AG08395 (cell line): ENCODE results near the gene RNU1-2.
"Not testable (repeated sequence)": the region's sequence is repeated elsewhere in the genome, so short reads cannot be mapped to it uniquely, and the experiment has no call there.

Experiments
- DNase-seq: peaks from one replicate; pipeline ENCODE4 v3.0.0; 2012; ENCODE audit warnings: mixed read lengths, low spot score

Gene RNU1-2

GRCh38 chr1:16907870-16908758 is 12.3 kb downstream of the RNU1-2 start:
- no peak for DNase-seq

GRCh38 chr1:16911851-16912721 is 16.3 kb downstream of the RNU1-2 start:
- not testable (repeated sequence) for DNase-seq

GRCh38 chr1:16912742-16913141 is 17.0 kb downstream of the RNU1-2 start:
- not testable (repeated sequence) for DNase-seq

- DNase-seq: no peak
Observed at GRCh38 chr1:16913181-16913832, 17.5 kb downstream of the RNU1-2 start.

- DNase-seq: peak; percentile 96
Observed at GRCh38 chr1:16913833-16914662, 18.3 kb downstream of the RNU1-2 start.

GRCh38 chr1:16914928-16915626 is 19.3 kb downstream of the RNU1-2 start:
- DNase-seq: not testable (repeated sequence)

- DNase-seq: no peak
Observed at GRCh38 chr1:16915627-16915973, 19.8 kb downstream of the RNU1-2 start.

- not testable (repeated sequence) for DNase-seq
Observed at GRCh38 chr1:16916036-16916880, 20.5 kb downstream of the RNU1-2 start.

GRCh38 chr1:16918371-16918770 is 22.6 kb downstream of the RNU1-2 start:
- no peak for DNase-seq

GRCh38 chr1:16918936-16919665 is 23.3 kb downstream of the RNU1-2 start:
- DNase-seq: not testable (repeated sequence)

- no peak for DNase-seq
Observed at GRCh38 chr1:16920951-16921350, 25.2 kb downstream of the RNU1-2 start.

- no peak for DNase-seq
Observed at GRCh38 chr1:16921391-16922185, 25.8 kb downstream of the RNU1-2 start, which contains the start of gene CROCC. TSS of gene CROCC (plus strand) at chr1:16921931. CDS start at chr1:16922019, 88 bp downstream.

- no peak for DNase-seq
Observed at GRCh38 chr1:16922466-16922865, 26.7 kb downstream of the RNU1-2 start.

- no peak for DNase-seq
Observed at GRCh38 chr1:16922885-16923431, 27.2 kb downstream of the RNU1-2 start.

GRCh38 chr1:16924216-16924918 is 28.6 kb downstream of the RNU1-2 start:
- DNase-seq: no peak

- no peak for DNase-seq
Observed at GRCh38 chr1:16924919-16925477, 29.2 kb downstream of the RNU1-2 start.
